Caki2 (cell line): Measurements from ENCODE around the gene MFSD12. TPM values are rescaled to one million over a fixed set of nuclear protein-coding genes. Genes with fewer than 3 reads are reported as not detected.
"Not testable (repeated sequence)": the region's sequence is repeated elsewhere in the genome, so short reads cannot be mapped to it uniquely, and the experiment has no call there.

Experiments used
- DNase-seq: peaks from one replicate; pipeline ENCODE4 v3.0.0-alpha.2; 2015; ENCODE audit warnings: low read depth
- in situ Hi-C: cut with HindIII; loops from 2 replicates; pipeline ENCODE4 v1.10.0; 2016; ENCODE audit warnings: low sequenced_read_pairs, low pct_unique_long_range_greater_than_20kb, mixed read lengths
- total RNA-seq: library from RNA; depleted of rRNA; stranded (reverse); fragments of >200 nt; shearing (Covaris generic); gene quantifications from 2 replicates; pipeline ENCODE4 v1.2.3, GENCODE V29; 2014; ENCODE audit warnings: low replicate concordance

Gene MFSD12
- total RNA-seq, 1 experiment from 2014 or later: 98.9 TPM

DNA sequence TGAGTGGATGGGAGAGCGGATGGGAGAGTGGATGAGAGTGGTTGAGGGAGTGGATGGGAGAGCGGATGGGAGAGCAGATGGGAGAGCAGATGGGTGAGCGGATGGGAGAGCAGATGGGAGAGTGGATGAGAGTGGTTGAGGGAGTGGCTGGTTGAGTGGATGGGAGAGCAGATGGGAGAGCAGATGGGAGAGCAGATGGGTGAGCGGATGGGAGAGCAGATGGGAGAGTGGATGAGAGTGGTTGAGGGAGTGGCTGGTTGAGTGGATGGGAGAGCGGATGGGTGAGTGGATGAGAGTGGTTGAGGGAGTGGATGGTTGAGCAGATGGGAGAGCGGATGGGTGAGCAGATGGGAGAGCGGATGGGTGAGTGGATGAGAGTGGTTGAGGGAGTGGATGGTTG is 28.1 kb downstream of the MFSD12 start:
- DNase-seq, in situ Hi-C loops: not testable (repeated sequence)

- in situ Hi-C loops: no loop called here
Observed at GRCh38 chr19:3528539-3529211, 28.7 kb downstream of the MFSD12 start.

GRCh38 chr19:3528080-3528479 is 29.3 kb downstream of the MFSD12 start:
- in situ Hi-C loops: no loop called here
- DNase-seq: no peak

More at GRCh38 chr19:3528539-3529211, 28.7 kb downstream of the MFSD12 start:
- DNase-seq: no peak

GRCh38 chr19:3527238-3527910 is 30.0 kb downstream of the MFSD12 start:
- no peak for DNase-seq
- in situ Hi-C loops: no loop called here

DNA sequence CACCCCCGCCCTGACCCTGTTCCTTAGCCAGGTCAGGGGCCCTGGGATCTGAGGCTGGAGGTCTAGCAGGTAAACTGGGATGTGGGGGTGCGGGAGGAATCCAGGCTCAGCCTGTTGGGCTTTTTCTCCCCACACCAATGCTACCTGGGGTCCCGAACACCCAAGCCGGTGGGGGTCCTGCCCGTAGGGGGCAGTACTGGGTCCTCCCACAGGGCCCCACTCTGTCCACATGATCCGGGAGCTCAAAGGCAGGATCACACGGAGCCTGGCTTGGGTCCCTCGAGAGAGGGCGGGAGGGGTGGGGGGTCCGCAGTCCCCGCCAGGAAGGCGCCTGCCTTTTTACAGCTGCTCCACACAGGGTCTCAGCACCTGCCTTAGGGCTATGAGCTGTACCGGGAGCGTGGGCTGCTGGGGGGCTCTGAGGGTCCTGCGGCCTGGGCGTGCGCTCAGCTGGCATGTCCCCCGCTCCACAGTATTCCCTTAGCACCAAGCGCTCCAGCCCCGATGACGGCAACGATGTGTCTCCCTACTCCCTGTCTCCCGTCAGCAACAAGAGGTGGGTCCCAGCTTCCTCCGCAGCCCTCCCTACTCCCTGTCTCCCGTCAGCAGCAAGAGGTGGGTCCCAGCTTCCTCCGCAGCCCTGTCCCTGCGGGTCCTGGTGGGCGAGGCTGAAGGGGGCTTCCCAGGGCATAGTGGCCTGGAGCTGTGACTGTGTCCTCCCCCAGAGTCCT is 30.7 kb downstream of the MFSD12 start:
- in situ Hi-C loops: no loop called here
- no peak for DNase-seq

DNA sequence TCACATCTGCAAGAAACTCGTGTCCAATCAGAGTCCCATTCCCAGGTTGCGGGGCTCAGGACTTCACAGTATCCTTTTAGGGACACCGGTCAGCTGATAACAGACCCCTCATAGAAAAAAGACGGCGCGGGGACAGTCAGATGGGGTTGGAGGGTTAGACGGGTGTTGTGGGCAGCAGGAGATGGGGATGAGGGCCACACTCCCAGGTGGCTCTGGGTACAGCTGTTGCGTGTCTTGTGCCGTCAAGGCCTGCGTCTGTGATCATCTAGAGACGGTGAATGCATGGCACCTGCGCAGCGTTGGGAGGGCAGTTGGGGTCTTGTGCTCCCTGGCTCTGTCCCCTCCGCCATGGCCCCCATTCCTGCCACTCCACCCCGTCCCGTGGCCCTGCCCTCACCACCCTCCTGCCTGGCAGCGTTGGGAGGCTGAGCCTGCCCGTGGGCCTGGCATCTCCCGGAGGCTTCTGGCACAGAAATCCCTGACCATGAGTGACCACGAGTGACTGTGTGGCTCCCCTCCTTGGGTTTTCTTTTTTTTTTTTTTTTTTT is 32.4 kb downstream of the MFSD12 start:
- in situ Hi-C loops: no loop called here
- no peak for DNase-seq

GRCh38 chr19:3524078-3524842 is 33.1 kb downstream of the MFSD12 start:
- DNase-seq: no peak
- in situ Hi-C loops: no loop called here

DNA sequence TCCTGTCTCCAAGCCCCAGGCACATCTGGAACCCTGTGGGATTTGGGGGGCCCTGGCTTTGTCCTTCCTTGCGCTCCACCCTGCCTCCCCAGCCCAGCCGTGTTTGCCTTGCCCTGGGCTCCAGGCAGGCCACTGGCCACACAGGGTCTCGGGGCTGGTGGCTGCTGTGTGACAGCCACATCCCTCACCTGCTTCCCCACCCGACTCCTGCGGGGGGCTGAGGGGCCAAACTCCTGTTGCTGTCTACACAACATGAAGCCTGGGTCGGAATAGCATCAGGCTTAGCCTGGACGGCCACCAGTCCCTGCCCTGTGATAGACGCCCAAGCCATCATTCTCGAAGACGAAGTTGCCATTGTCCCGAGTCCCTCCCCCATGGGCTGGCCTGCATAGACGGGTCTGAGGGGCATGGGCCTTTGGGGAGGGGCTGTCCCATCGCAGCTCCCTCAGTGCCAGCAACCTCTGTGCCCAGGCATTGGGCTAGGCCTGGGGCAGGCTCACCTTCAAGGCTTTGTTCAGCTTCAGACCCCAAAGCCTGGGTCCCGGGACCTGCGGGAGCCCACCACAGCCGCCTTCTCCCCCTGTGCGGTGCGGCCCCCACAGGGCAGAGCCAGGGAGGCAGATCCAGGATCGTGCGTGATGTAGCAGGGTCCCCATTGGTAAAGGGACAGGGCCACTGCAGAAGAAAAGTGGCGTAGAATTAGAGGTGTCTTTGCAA is 33.9 kb downstream of the MFSD12 start:
- no peak for DNase-seq
- in situ Hi-C loops: no loop called here

GRCh38 chr19:3522421-3523360 is 34.7 kb downstream of the MFSD12 start:
- no peak for DNase-seq
- in situ Hi-C loops: no loop called here

GRCh38 chr19:3521104-3521445 is 36.3 kb downstream of the MFSD12 start:
- DNase-seq: no peak
- in situ Hi-C loops: no loop called here

GRCh38 chr19:3520166-3521103 is 37.0 kb downstream of the MFSD12 start:
- no peak for DNase-seq
- in situ Hi-C loops: no loop called here

DNA sequence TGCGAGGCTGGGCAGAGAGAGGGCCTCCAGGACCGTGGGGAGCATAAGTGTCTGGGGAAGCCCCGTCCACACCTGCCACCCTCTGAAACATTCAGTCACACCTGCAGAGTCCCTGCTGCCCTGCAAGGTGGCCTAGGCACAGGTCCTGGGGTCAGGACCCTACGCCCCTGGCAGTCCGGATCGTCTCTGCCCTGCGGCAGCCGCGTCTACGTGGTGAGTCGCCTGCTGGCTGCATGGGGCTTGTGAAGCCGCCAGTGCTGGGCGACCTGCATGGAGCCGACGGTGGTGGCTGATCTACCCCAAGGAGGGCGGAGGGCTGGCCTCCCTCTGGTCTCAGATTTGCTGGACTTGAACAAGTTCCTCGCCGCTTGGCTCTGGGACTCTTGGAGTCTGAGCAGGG is 38.3 kb downstream of the MFSD12 start:
- in situ Hi-C loops: no loop called here
- no peak for DNase-seq

- in situ Hi-C loops: no loop called here
- DNase-seq: no peak
Observed at GRCh38 chr19:3518659-3519058, 38.7 kb downstream of the MFSD12 start.

DNA sequence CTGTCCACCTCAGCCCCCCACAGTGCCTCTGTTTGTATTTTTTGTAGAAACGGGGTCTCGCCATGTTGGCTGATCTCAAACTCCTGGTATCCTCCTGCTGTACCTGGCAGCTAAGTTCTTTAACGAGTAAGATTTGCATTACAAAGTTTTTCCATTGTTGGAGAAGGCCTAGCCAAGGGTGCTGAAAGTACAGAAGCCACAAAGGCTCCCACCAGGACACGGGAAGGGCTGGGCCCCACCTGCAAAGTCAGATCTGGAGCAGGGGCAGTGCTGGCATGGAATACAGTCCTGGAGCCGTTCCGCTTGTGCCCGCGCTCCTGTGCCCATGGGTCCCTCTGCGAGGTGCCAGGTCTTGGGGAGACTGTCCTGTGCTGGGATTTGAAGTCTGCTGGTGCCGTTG is 39.1 kb downstream of the MFSD12 start:
- DNase-seq: no peak
- in situ Hi-C loops: no loop called here

DNA sequence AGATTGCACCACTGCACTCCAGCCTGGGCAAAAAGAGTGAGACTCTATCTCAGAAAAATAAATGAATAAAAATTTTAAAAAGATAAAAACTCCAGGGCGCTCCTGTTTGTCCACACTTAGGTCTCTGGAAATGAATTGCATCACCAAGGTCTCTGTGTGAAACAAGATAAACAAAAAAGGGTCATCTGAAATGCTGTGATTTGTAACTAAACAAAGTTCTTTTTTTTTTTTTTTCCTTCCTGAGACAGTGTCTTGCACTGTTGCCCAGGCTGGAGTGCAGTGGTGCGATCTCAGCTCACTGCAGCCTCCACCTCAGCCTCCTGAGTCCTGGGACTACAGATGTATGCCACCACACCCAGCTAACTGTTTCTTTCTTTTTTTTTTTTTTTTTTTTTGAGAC is 39.7 kb downstream of the MFSD12 start:
- in situ Hi-C loops: no loop called here
- DNase-seq: no peak

GRCh38 chr19:3516675-3517207 is 40.6 kb downstream of the MFSD12 start:
- DNase-seq: no peak

More at GRCh38 chr19:3516675-3517207, 40.6 kb downstream of the MFSD12 start:
- in situ Hi-C loops: no loop called here
